ENCODE data around the gene CNGB1.
"Not testable (repeated sequence)": the region's sequence is repeated elsewhere in the genome, so short reads cannot be mapped to it uniquely, and the experiment has no call there.

CNGB1 gene

DNA sequence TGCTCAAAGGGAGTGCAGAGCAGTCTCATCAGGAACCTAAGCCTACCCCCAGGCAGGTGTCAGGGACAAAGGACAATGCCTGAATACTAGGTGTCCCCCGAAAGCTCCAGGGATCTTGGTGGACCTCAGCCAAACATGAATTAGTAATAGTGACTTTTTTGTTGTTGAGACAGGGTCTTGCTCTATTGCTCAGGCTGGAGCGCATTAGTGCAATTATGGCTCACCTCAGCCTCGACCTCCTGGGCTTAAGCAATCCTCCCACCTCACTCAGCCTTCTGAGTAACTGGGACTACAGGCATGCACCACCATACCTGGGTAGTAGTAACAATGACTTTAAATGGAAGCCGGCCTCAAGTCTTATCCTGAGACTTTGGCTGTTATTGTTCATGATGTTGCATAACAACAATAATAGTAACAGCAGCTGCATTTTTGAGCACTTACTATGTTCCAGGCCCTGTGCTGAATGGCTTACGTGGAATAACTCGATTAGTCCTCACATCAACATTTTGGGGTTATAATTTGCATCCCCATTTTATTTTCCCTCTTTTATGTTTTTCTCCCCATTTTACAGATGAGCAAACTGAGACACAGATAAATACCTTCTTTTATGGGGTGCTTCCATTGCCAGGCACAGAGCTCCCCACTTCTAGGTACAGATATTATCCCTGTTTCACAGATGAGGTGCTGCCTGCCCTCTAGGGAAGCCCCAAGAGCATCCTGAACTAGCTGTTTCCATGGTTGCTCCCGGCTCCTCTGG, 19.5 kb downstream of the CNGB1 start:
- DNase-seq (ENCODE audit: low read depth), result no peak

- no peak for DNase-seq (ENCODE audit: low read depth)
These were observed 20.5 kb downstream of the CNGB1 start for GRCh38 chr16:57950382-57950781.

DNA sequence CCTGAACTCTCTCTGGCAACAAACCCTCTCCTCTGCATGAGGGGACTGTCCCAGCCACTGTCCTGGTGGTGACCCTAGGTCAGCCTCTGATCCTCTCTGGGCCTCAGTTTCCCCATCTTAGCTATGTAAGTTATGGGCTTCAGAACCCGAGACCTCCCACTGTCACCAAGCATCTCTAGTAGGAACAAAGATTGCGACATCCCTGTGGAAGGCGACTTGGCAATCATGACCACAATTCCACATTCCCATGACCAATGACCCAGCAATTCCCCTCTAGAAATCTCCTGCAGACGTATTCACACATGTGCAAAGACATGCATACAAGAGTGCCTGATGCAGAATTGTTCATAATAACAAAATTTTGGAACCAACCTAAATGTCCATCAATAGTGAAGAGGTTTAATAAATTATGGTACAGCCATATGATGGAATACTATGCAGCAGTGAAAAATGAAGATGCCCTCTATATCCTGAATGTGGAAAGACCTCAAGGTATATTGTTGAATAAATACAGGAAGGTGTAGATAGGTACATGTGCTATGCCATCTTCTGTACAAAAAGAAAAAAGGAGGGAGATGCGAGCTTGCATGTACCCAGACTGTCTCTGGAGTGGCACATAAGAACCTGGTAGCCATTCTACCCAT, 21.2 kb downstream of the CNGB1 start:
- no peak for DNase-seq (ENCODE audit: low read depth)

DNA sequence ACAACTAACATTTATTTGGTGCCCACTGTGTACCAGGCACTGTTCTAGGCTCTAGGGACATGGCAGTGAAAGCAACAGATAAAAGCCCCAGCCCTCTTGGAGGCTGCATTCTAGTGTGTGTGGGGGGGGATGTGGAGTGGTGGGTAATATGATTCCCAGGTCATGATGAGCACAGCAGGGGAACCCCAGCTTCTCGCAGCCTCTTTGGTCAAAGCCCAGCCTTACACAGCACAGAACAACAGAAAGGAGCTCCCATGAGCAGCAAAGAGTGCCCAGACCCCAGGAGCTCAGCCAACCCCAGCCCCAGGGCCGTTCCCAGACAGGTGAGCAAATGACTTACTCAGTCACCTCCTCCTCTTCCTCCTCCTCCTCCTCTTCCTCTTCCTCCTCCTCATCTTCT, 21.9 kb downstream of the CNGB1 start:
- no peak for DNase-seq (ENCODE audit: low read depth)

- no peak for DNase-seq (ENCODE audit: low read depth)
These were observed 22.9 kb downstream of the CNGB1 start for GRCh38 chr16:57948027-57948426.

DNA sequence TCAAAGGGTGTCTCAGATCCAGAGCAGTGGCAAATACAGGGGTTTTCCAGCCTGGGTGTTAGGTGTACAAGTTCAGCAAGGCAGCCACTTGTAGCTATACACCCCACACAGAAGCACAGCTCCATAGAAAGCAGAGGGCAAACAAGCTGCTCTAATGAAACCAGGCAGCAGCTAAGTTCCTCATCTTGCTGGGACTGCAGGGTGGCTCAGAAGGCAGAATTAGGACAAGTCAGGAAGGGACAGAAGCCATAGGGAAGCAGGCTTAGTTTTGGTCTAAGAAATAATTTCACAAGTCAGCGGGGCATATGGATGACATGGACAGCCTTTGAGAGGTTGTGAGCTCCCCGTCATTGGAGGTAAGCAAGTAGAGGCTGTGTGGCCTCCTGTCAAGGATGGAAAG, 23.7 kb downstream of the CNGB1 start:
- DNase-seq (ENCODE audit: low read depth), result no peak

GRCh38 chr16:57946181-57946801, 24.6 kb downstream of the CNGB1 start:
- no peak for DNase-seq (ENCODE audit: low read depth)

DNA sequence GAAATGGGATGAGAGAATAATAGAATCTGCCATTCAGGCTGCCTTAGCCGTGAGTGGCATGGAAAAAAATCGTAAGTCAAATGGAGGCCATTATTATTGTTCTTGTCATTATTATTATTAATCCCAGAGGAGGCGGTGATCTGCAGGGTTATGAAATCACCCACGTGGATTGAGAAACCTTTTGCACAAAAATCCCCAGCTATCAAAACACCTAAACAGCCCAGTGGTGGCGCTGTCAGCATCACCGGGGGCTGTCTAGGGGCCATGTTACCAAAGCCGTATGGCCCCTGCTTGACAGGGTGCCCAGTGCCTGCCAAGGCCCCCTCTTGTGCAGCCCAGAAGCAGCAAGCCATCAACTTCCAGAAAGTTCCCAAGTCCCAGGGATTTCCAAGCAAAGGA, 25.2 kb downstream of the CNGB1 start:
- DNase-seq (ENCODE audit: low read depth), result no peak

DNA sequence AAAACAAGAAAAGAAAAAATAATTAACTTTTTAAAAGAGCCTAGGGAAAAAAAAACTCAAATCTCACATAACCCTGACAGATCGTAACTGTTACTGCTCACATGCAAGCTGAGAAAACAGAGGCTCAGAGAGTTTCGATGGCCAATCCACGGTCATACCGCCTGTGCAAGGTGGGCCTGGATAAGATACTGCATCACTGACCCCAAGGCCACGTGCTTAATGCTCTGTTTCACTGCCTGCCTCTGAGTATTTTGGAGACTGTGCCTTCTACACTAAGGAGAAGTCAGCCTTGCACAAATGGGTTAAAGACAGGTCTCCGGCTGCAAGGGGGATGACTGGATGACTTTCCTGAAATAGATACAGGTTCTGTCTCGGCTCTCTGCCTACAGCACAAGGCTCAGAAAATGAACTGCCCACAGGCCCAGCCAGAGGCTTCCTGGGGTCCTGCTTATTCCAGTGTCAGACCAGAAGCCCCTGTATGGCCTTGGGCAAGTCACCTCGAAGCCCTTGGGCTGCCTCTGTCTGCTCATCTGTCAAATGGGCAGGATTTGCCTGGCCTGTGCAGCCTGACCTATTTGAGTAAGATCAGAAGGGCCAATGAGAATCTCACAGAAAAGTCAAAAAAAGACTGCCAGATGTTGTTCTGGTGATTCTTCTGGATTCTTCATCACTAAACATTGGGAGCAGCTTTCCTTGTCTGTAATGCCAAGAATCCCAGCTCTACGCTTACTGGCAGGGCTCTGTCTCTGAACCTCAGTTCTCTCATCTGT, 25.8 kb downstream of the CNGB1 start:
- no peak for DNase-seq (ENCODE audit: low read depth)

- DNase-seq (ENCODE audit: low read depth), result not testable (repeated sequence)
These were observed 27.5 kb downstream of the CNGB1 start for GRCh38 chr16:57943381-57943780.

DNA sequence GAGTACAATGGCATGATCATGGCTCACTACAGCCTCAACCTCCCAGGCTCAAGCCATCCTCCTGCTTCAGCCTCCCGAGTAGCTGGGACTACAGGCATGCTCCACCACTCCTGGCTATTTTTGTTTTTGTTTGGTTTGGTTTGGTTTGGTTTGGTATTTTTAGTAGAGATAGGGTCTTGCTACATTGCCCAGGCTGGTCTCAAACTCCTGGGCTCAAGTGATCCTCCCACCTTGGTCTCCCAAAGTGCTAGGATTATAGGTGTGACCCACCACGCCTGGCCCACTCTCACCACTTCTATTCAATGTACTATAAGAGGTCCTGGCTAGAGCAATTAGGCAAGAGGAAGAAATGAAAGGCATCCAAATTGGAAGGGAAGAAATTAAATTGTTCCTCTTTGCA, 29.0 kb downstream of the CNGB1 start:
- not testable (repeated sequence) for DNase-seq (ENCODE audit: low read depth)

- no peak for DNase-seq (ENCODE audit: low read depth)
These were observed 29.8 kb downstream of the CNGB1 start for GRCh38 chr16:57941016-57941664.

GRCh38 chr16:57940382-57940966, 30.5 kb downstream of the CNGB1 start:
- DNase-seq (ENCODE audit: low read depth), result no peak

DNA sequence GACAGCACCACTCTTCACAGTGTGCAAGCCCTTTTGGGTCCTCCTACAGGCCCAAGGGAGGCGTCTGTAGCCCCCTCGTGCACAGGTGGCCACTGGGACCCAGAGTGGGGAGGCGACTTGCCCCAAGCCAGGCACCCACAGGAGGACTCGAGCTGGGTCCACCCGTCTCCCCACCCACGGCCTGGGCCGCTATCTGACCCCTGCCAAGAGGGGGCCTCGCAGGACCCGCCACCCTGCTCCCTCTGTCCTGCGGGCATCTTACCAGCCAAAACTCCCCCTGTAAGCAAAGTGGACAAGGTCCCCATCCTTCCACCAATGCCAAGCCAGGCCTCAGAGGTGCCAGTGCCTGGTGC, 31.1 kb downstream of the CNGB1 start:
- DNase-seq (ENCODE audit: low read depth), result no peak

DNA sequence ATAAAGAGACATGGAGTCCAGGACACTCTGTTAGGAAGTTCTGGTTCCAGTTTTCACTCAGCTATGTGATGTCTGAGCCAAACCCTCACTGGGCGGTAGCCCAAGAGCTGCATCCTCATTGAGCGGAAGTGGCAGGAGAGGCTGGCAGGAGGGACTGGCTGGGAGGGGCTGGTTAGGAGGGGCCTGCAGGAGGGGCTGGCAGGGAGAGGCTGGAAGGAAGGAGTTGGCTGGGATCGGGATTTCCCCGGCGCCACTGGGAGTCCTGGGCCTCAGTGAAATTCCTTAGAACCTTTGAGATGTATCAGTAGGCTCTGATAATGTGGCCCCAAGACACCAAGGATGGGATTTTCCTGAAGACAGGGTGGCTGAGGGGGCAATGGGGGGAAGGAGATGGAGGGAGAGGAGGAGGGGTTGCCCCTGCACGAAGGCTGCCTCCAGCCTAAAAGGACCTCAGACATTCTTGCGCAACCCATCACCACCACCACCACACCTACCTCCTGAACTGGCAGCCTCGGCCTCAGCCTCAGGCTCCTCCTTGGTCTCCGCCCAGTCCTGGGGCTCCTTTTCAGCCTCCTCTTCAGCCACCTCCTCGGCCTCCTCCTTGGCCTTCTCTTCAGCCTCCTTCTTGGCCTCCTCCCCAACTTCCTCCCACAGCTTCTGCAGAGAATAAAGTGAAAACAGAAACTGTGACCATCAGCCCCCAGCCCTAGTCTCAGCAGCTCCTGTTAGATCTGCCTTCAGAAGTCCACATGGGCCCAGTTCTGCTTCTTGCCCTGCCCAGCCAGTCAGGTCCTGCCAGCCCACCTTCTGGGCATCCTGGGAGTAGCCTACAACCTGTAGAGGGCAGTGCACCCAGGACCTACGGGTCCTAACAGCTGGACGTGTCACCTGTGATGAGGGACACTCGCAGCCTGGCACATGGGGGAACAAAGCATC, 31.7 kb downstream of the CNGB1 start:
- DNase-seq (ENCODE audit: low read depth), result no peak

DNA sequence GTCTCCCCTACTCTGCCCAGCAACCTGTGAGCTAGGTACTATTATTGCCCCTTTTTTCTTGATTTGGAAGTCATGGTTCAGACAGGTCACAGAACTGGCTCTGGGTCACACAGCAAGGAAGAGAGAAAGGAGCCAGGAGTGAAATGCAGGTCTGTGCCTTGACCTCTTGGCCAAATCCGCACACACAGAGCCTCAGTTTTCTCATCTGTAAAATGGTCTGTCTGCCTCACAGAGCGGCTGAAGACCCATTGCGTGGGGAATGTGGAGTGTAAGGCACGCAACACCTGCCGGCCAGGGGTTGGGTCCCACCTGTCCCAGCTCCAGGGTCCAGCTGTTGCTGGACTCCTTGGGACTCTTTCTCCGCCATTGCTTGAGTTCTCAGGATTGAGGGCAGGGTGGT, 32.4 kb downstream of the CNGB1 start:
- DNase-seq (ENCODE audit: low read depth), result no peak

DNA sequence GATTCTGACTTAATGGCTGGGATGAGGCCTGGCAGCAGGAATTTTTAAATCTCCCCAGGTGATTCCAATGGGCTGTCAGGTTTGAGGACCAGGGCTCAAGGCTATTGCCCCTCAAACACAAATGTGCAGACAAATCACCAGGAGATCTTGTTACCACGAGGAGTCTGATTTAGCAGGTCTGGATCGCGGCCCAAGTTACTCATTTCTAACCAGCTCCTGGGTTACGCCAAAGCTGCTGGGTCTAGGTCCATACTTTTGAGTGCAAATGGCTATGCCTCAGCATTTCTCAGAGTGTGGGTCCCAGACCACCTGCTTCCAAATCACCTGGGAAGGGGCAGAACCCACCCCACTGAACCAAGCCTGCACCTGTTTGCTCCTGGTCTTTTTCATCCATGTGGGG, 33.1 kb downstream of the CNGB1 start:
- no peak for DNase-seq (ENCODE audit: low read depth)

DNA sequence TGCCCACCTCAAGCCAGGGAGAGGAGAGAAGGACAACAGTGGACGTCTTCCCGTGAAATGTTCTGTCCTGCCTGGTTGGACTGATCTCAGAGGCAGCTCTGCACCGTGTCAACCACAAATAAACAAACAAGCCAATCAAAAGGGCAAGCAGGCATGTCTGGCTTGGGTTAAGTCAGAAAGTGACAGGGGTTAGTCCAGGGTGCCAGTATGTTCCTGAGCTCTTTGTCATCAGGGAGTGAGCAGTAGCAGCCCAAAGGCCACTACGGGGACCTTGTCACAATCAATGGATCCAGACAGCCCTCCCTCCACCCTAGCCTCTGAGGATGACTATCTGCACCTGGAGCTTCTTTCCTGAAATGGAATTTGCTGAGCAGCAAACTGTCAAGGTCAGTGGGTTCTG, 35.0 kb downstream of the CNGB1 start:
- DNase-seq (ENCODE audit: low read depth), result no peak

GRCh38 chr16:57930533-57930932, 40.4 kb downstream of the CNGB1 start:
- no peak for DNase-seq (ENCODE audit: low read depth)

DNA sequence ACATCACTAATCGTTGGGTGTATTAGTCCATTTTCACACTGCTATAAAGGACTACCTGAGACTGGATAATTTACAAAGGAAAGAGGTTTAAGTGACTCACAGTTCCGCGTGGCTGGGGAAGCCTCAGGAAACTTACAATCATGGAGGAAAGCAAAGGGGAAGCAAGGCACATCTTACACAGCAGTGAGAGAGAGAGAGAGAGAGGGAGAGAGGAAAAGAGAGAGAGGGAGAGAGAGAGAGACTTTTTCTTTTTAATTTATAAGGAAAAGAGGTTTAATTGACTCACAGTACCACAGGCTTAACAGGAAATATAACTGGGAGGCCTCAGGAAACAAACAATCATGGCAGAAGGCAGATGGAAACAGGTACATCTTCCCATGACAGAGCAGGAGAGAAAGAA, 41.7 kb downstream of the CNGB1 start:
- DNase-seq (ENCODE audit: low read depth), result no peak

GRCh38 chr16:57926041-57926440, 44.9 kb downstream of the CNGB1 start:
- DNase-seq (ENCODE audit: low read depth), result no peak
